Thoracic aorta (tissue), 2 donors: ENCODE data around the gene CCDC18. TPM values are rescaled to one million over a fixed set of nuclear protein-coding genes. Genes with fewer than 3 reads are reported as not detected.

ENCODE experiments used
- ATAC-seq: fragments of 150-250 bp; one replicate; pipeline ENCODE4 v1.8.0; 2017; ENCODE audit warnings: low read depth; ENCODE audit not compliant: insufficient number of reproducible peaks, low FRiP score
- DNase-seq: peaks from one replicate; pipeline ENCODE4 v3.0.0-alpha.2; 2020; ENCODE audit warnings: low spot score
- H3K27ac ChIP-seq, 2 donors: fragments of 200-600 bp; sonication (generic); 1 replicate in 1 of 2; 2 replicates in 1 of 2; pipeline ENCODE4 v1.5.1; 2016; ENCODE audit warnings: mild to moderate bottlenecking in 2 of 2, moderate library complexity in 2 of 2
- H3K27me3 ChIP-seq: fragments of 200-600 bp; sonication (generic); replicated peaks from 2 replicates; pipeline ENCODE4 v1.6.0; 2016; ENCODE audit warnings: mild to moderate bottlenecking; ENCODE audit not compliant: insufficient read depth
- H3K36me3 ChIP-seq: fragments of 200-600 bp; sonication (generic); one replicate; pipeline ENCODE4 v1.5.1; 2016
- H3K4me1 ChIP-seq, 2 donors: fragments of 200-600 bp; sonication (generic); 1 replicate in 1 of 2; 2 replicates in 1 of 2; pipeline versions ENCODE4 v1.5.1 to v1.6.0; 2016; ENCODE audit warnings: low read depth in 2 of 2, mild to moderate bottlenecking in 1 of 2; ENCODE audit not compliant: control insufficient read depth in 1 of 2
- H3K4me3 ChIP-seq: fragments of 200-600 bp; sonication (generic); 2 replicates; pipeline ENCODE4 v1.5.1; 2016; ENCODE audit warnings: mild to moderate bottlenecking
- H3K9me3 ChIP-seq: fragments of 200-600 bp; sonication (generic); 2 replicates; pipeline ENCODE4 v1.5.1; 2016
- CTCF ChIP-seq: fragments of 200-600 bp; sonication (generic); IDR thresholded peaks from one replicate; pipeline ENCODE4 v1.5.1; 2019; ENCODE audit warnings: antibody characterized with exemption
- total RNA-seq, 2 donors: library from RNA; depleted of rRNA; stranded (reverse); fragments of >200 nt; gene quantifications; one replicate each; pipeline versions ENCODE4 v1.1.0 to v1.2.3, GENCODE V29; 2016

Gene CCDC18
- total RNA-seq, 2 donors from 2014 or later: 1.9 to 4.0 TPM

DNA sequence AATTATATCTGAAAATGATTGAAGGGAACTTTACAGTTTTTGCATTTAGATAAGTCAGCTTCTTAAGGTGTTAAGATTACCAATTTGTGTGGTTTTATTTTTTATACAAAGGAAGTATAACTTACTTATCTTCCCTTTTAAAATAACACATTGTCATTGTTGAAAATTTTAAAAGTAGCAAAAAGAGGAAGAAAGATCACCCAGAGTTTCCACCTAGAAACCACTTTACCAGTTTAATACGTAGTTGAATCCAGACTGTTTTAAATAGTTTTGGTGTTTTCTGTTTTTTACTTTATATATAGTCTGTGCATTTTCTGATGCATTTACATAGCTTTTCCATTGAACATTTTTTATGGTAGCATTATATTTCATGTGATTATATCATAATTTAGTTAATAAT, 6.1 kb downstream of the CCDC18 start:
- no peaks in the 10 kb centered on the region for H3K27me3 ChIP-seq
- DNase-seq (no peak), ATAC-seq (no peak)
- H3K9me3 ChIP-seq: no peaks in the 10 kb centered on the region
- no peaks in the 10 kb centered on the region for H3K4me1 ChIP-seq
- no peak overlapping the region for H3K27ac ChIP-seq
- no peak overlapping the region for H3K4me3 ChIP-seq
- H3K36me3 ChIP-seq: no peaks in the 10 kb centered on the region
- no peak for TF ChIP-seq CTCF

DNA sequence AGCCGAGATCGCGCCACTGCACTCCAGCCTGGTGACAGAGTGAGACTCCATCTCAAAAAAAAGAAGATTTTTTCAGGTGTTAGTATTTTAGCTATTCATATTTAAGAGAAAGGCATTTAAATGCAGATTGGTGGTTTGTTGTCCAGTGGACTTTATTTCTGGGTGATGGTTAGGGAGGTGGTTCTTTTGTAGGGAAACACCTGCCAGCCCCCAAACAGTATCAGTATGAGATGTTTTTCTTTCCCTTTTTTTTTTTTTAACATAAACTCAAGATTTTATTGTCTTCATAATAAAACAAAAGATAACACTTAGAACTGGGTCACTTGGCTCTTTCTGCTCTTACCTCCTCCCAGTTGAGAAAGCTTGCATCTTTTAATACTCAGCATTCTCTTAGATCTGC, 9.9 kb downstream of the CCDC18 start:
- no peak for TF ChIP-seq CTCF
- Histone ChIP-seq H3K27ac (no peak overlapping the region), H3K4me1 (no peaks in the 10 kb centered on the region), H3K4me3 (no peak overlapping the region), H3K36me3 (no peaks in the 10 kb centered on the region), H3K27me3 (no peaks in the 10 kb centered on the region), H3K9me3 (no peaks in the 10 kb centered on the region)
- DNase-seq (no peak), ATAC-seq (no peak)

DNA sequence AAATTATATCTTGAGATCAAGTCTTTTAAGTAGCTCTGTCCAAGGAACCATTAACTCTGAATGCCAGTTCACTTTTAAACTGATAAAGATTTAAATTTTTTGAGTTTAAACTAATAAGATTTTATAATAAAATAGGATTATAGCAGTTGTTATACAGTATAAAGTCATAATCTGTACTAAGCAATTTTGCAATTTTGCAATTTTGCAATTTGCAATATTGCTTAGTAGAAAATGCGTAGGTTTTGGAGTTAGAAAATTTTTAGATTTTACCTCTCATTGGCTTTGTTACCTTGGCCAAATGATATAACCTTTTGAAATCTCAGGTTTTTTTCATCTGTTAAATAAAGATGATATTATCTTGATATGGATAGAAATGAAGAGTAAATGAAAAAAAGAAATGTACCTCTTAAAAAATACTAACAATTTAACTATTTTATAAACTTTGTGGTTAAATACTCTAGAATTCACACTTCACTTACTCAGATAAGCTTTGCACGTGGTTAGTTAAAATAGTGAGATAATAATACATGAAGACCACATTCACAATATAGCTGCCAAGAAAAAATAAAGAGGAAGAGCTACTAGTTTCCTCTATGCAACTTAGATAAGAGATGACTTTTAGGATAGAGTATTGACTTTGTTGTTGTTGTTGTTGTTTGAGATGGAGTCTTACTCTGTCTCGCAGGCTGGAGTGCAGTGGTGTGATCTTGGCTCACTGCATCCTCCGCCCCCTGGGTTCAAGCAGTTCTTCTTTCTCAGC, 13.9 kb downstream of the CCDC18 start:
- Histone ChIP-seq H3K4me1 (no peaks in the 10 kb centered on the region), H3K36me3 (no peaks in the 10 kb centered on the region)

DNA sequence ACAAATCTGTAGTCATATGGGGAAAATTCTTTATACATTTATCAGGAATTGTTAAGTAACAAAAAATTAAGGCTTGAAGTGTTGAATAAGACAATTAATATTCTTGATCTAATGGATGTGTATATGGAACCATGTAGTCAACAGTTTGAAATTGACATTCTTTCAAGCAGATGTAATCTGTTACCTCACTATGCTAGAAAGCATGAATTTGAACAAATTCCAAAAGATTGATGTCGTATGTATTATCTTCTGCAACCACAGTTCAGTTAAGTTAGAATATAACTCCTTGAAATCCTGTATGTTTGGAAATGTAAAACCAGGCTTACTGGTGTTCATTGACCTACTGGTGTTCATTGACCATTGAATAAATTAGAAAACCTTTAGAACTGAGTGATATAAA, 16.1 kb downstream of the CCDC18 start:
- H3K36me3 ChIP-seq: no peaks in the 10 kb centered on the region
- DNase-seq: no peak
- H3K4me3 ChIP-seq: no peak overlapping the region
- H3K9me3 ChIP-seq: no peaks in the 10 kb centered on the region
- no peaks in the 10 kb centered on the region for H3K27me3 ChIP-seq
- no peak for ATAC-seq
- TF ChIP-seq CTCF: no peak
- H3K27ac ChIP-seq: no peak overlapping the region
- no peaks in the 10 kb centered on the region for H3K4me1 ChIP-seq

More for the DNA sequence above, 13.9 kb downstream of the CCDC18 start:
- H3K4me3 ChIP-seq: no peak overlapping the region
- no peaks in the 10 kb centered on the region for H3K27me3 ChIP-seq
- H3K9me3 ChIP-seq: no peaks in the 10 kb centered on the region
- ATAC-seq (no peak), DNase-seq (no peak)
- H3K27ac ChIP-seq: no peak overlapping the region
- no peak for TF ChIP-seq CTCF

- Histone ChIP-seq H3K4me3 (no peak overlapping the region), H3K9me3 (no peaks in the 10 kb centered on the region), H3K36me3 (no peaks in the 10 kb centered on the region), H3K27ac (no peak overlapping the region), H3K27me3 (no peaks in the 10 kb centered on the region), H3K4me1 (no peaks in the 10 kb centered on the region)
- no peak for ATAC-seq
- no peak for TF ChIP-seq CTCF
- DNase-seq: no peak
Measured at GRCh38 chr1:93199150-93199549, 18.6 kb downstream of the CCDC18 start.
